IPS DF 6.9 (cell line): ENCODE measurements around the gene IFI16.
"Not testable (repeated sequence)": the region's sequence is repeated elsewhere in the genome, so short reads cannot be mapped to it uniquely, and the experiment has no call there.

ENCODE experiments used
- DNase-seq: peaks from one replicate; pipeline ENCODE4 v3.0.0-alpha.2; 2013; ENCODE audit warnings: low read depth, low spot score
- H3K27ac ChIP-seq: one replicate; pipeline ENCODE4 v1.5.1; 2013; ENCODE audit warnings: low read length, control low read depth
- H3K27me3 ChIP-seq: 2 replicates; pipeline ENCODE4 v1.6.1; 2013; ENCODE audit warnings: mild to moderate bottlenecking, low read length; ENCODE audit not compliant: control insufficient read depth, insufficient read depth
- H3K36me3 ChIP-seq: 2 replicates; pipeline ENCODE4 v1.6.1; 2013; ENCODE audit warnings: low read length; ENCODE audit not compliant: control insufficient read depth, insufficient read depth
- H3K4me1 ChIP-seq: 2 replicates; pipeline ENCODE4 v1.6.1; 2013; ENCODE audit warnings: low read length; ENCODE audit not compliant: control insufficient read depth, insufficient read depth
- H3K4me3 ChIP-seq: 2 replicates; pipeline ENCODE4 v1.5.1; 2013; ENCODE audit warnings: mild to moderate bottlenecking, low read length
- H3K9me3 ChIP-seq: 2 replicates; pipeline ENCODE4 v1.6.1; 2013; ENCODE audit warnings: low read length, inconsistent platforms; ENCODE audit not compliant: control insufficient read depth, insufficient read depth
- WGBS: extraction: QIAGEN DNeasy Blood & Tissue Kit; methylation state at CpG from one replicate; pipeline ENCODE4 v1.1.7; 2013; ENCODE audit warnings: mixed read lengths, missing lambda C conversion rate; ENCODE audit not compliant: insufficient read length, insufficient coverage; 5-methylcytosine and 5-hydroxymethylcytosine counted together

IFI16 gene

GRCh38 chr1:159023723-159024122 is 14.0 kb downstream of the IFI16 start:
- no CpG with 5 or more reads among the region's 10 CpGs for WGBS
- H3K9me3 ChIP-seq, result no peaks in the 10 kb centered on the region
- H3K27ac ChIP-seq, result no peak overlapping the region
- no peak overlapping the region for H3K4me3 ChIP-seq
- no peaks in the 10 kb centered on the region for H3K27me3 ChIP-seq
- H3K36me3 ChIP-seq, result no peaks in the 10 kb centered on the region
- H3K4me1 ChIP-seq, result no peaks in the 10 kb centered on the region
- DNase-seq, result no peak

- Histone ChIP-seq H3K36me3 (no peaks in the 10 kb centered on the region), H3K4me3 (no peak overlapping the region), H3K27ac (no peak overlapping the region), H3K4me1 (no peaks in the 10 kb centered on the region), H3K27me3 (no peaks in the 10 kb centered on the region), H3K9me3 (no peaks in the 10 kb centered on the region)
- no CpG with 5 or more reads among the region's 7 CpGs for WGBS
- DNase-seq, result no peak
Observed at GRCh38 chr1:159025043-159025442, 15.3 kb downstream of the IFI16 start.

- H3K4me3 ChIP-seq, H3K4me1 ChIP-seq, H3K9me3 ChIP-seq, DNase-seq, H3K27ac ChIP-seq, H3K36me3 ChIP-seq, H3K27me3 ChIP-seq: not testable (repeated sequence)
- WGBS, result no CpG with 5 or more reads among the region's 2 CpGs
Observed at GRCh38 chr1:159026841-159027240, 17.1 kb downstream of the IFI16 start.

GRCh38 chr1:159030311-159030710 is 20.6 kb downstream of the IFI16 start:
- Histone ChIP-seq H3K27me3 (no peaks in the 10 kb centered on the region), H3K36me3 (no peaks in the 10 kb centered on the region), H3K27ac (no peak overlapping the region), H3K9me3 (no peaks in the 10 kb centered on the region), H3K4me3 (no peak overlapping the region), H3K4me1 (peaks cover 1% of the 10 kb centered on the region; the same call in 1 of the 2 replicates)
- WGBS, result no CpG with 5 or more reads among the region's 1 CpG
- DNase-seq, result no peak

GRCh38 chr1:159030877-159031447 is 21.3 kb downstream of the IFI16 start:
- Histone ChIP-seq H3K4me1 (peaks cover 1% of the 10 kb centered on the region; the same call in 1 of the 2 replicates), H3K36me3 (no peaks in the 10 kb centered on the region), H3K9me3 (no peaks in the 10 kb centered on the region), H3K27me3 (no peaks in the 10 kb centered on the region), H3K4me3 (no peak overlapping the region), H3K27ac (no peak overlapping the region)
- WGBS, result no CpG with 5 or more reads among the region's 3 CpGs
- no peak for DNase-seq

- no peak overlapping the region for H3K4me3 ChIP-seq
- H3K4me1 ChIP-seq, result no peaks in the 10 kb centered on the region
- no peaks in the 10 kb centered on the region for H3K27me3 ChIP-seq
- no peak for DNase-seq
- WGBS, result no CpG with 5 or more reads among the region's 1 CpG
- no peaks in the 10 kb centered on the region for H3K9me3 ChIP-seq
- no peak overlapping the region for H3K27ac ChIP-seq
- H3K36me3 ChIP-seq, result no peaks in the 10 kb centered on the region
Observed at GRCh38 chr1:159040206-159040605, 30.5 kb downstream of the IFI16 start.

- no peak overlapping the region for H3K4me3 ChIP-seq
- no peaks in the 10 kb centered on the region for H3K4me1 ChIP-seq
- H3K27ac ChIP-seq, result no peak overlapping the region
- no peaks in the 10 kb centered on the region for H3K36me3 ChIP-seq
- no peak for DNase-seq
- no peaks in the 10 kb centered on the region for H3K9me3 ChIP-seq
- no peaks in the 10 kb centered on the region for H3K27me3 ChIP-seq
- WGBS, result no CpG with 5 or more reads among the region's 7 CpGs
Observed at GRCh38 chr1:159040893-159041724, 31.4 kb downstream of the IFI16 start.

GRCh38 chr1:159046486-159046885 is 36.8 kb downstream of the IFI16 start:
- H3K36me3 ChIP-seq, DNase-seq, H3K4me1 ChIP-seq, H3K9me3 ChIP-seq, H3K4me3 ChIP-seq, H3K27ac ChIP-seq, H3K27me3 ChIP-seq: not testable (repeated sequence)
- no CpG with 5 or more reads among the region's 1 CpG for WGBS

- Histone ChIP-seq H3K27ac (no peak overlapping the region), H3K9me3 (no peaks in the 10 kb centered on the region), H3K36me3 (no peaks in the 10 kb centered on the region), H3K4me3 (no peak overlapping the region), H3K27me3 (no peaks in the 10 kb centered on the region), H3K4me1 (no peaks in the 10 kb centered on the region)
- WGBS, result 100% methylated on average over 1 of the region's 2 CpGs
- DNase-seq, result no peak
Observed at GRCh38 chr1:159051436-159051835, 41.7 kb downstream of the IFI16 start.

GRCh38 chr1:159054427-159054826 is 44.7 kb downstream of the IFI16 start:
- Histone ChIP-seq H3K27ac (no peak overlapping the region), H3K9me3 (no peaks in the 10 kb centered on the region), H3K36me3 (no peaks in the 10 kb centered on the region), H3K4me3 (no peak overlapping the region), H3K4me1 (no peaks in the 10 kb centered on the region), H3K27me3 (no peaks in the 10 kb centered on the region)
- DNase-seq, result no peak
- 100% methylated on average over 1 of the region's 2 CpGs for WGBS
